Ascending aorta (tissue), 2 donors: ENCODE data around the gene DCC. TPM values are rescaled to one million over a fixed set of nuclear protein-coding genes. Genes with fewer than 3 reads are reported as not detected.

Experiments used
- DNase-seq, 2 donors: peaks; one replicate each; pipeline ENCODE4 v3.0.0-alpha.2; 2019; ENCODE audit warnings: low spot score in 2 of 2
- H3K27ac ChIP-seq, 2 donors: fragments of 200-600 bp; sonication (generic); one replicate each; pipeline ENCODE4 v1.5.1; 2016 to 2017; ENCODE audit warnings: mild to moderate bottlenecking in 1 of 2
- H3K27me3 ChIP-seq: fragments of 200-600 bp; sonication (generic); one replicate; pipeline ENCODE4 v1.5.1; 2017
- H3K36me3 ChIP-seq, 2 donors: fragments of 200-600 bp; sonication (generic); one replicate each; pipeline ENCODE4 v1.5.1; 2016
- H3K4me1 ChIP-seq, 2 donors: fragments of 200-600 bp; sonication (generic); one replicate each; pipeline ENCODE4 v1.5.1; 2016 to 2017; ENCODE audit warnings: mild to moderate bottlenecking in 1 of 2
- H3K4me3 ChIP-seq, 2 donors: fragments of 200-600 bp; sonication (generic); one replicate each; pipeline ENCODE4 v1.5.1; 2016 to 2017; ENCODE audit warnings: mild to moderate bottlenecking in 1 of 2
- H3K9me3 ChIP-seq, 2 donors: fragments of 200-600 bp; sonication (generic); one replicate each; pipeline ENCODE4 v1.5.1; 2016
- intact Hi-C: fragments of 100-400 bp; cut with DNase I; formaldehyde crosslinking; loops from one replicate; pipeline ENCODE4 v1.15.1; 2023
- total RNA-seq: library from RNA; depleted of rRNA; stranded (reverse); fragments of >200 nt; gene quantifications from one replicate; pipeline ENCODE4 v1.1.0, GENCODE V29; 2016
- TF ChIP-seq, protein P1 (sequence below), 3 experiments: fragments of 200-600 bp in 2 of 3; fragments of 450-650 bp in 1 of 3; sonication (generic) in 2 of 3; IDR thresholded peaks; one replicate each; pipeline ENCODE4 v1.5.1; 2016 to 2019; ENCODE audit warnings: antibody characterized with exemption in 3 of 3, mild to moderate bottlenecking in 1 of 3, moderate library complexity in 1 of 3

The DCC gene
- total RNA-seq, 1 donor from 2014 or later: not detected

GRCh38 chr18:52700816-52701215 lies 360.8 kb downstream of the DCC start:
- TF ChIP-seq, protein P1, sequence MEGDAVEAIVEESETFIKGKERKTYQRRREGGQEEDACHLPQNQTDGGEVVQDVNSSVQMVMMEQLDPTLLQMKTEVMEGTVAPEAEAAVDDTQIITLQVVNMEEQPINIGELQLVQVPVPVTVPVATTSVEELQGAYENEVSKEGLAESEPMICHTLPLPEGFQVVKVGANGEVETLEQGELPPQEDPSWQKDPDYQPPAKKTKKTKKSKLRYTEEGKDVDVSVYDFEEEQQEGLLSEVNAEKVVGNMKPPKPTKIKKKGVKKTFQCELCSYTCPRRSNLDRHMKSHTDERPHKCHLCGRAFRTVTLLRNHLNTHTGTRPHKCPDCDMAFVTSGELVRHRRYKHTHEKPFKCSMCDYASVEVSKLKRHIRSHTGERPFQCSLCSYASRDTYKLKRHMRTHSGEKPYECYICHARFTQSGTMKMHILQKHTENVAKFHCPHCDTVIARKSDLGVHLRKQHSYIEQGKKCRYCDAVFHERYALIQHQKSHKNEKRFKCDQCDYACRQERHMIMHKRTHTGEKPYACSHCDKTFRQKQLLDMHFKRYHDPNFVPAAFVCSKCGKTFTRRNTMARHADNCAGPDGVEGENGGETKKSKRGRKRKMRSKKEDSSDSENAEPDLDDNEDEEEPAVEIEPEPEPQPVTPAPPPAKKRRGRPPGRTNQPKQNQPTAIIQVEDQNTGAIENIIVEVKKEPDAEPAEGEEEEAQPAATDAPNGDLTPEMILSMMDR (IDR thresholded peaks at IDR 0.05): no peak

DNA sequence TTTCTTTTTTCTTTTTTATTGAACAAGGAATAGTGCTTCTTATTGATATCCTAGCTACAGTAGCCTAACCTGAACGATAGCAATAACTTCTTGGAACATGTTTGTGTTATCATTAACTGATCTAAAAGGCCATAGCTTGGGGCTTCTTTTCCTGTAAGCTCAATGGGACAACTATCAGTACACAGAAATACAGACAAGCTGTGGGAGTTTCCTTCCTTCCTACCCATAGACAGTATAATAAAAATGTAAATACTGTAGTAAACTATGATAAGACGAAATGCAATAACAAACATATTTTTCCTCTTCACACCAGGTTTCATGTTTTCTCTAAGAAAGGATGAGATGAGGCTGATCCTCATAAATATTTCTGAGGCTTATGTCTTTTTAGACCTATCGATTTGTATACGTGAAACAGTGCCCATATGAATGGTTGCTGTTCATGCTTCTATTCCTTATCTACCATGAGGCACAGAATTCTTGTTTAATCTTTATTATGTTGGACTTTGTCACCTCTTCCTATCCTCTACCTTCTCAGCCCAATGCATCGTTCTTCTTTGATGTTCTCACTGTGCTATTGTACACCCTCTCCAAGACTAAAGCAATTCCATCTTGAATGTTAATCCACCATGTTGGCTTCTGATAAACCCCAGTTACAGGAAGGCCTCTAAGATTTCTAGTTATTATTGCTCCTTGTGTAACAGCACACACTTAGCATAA lies 361.4 kb downstream of the DCC start:
- intact Hi-C loops: no loop called here
- no peak for DNase-seq
- H3K27ac ChIP-seq: no peak overlapping the region
- no peaks in the 10 kb centered on the region for H3K9me3 ChIP-seq
- H3K36me3 ChIP-seq: no peaks in the 10 kb centered on the region
- no peak overlapping the region for H3K4me3 ChIP-seq
- no peaks in the 10 kb centered on the region for H3K27me3 ChIP-seq
- TF ChIP-seq, protein P1 (IDR thresholded peaks at IDR 0.05): no peak
- no peaks in the 10 kb centered on the region for H3K4me1 ChIP-seq

More at GRCh38 chr18:52700816-52701215, 360.8 kb downstream of the DCC start:
- no peak for DNase-seq
- intact Hi-C loops: no loop called here
- Histone ChIP-seq H3K36me3 (no peaks in the 10 kb centered on the region), H3K4me3 (no peak overlapping the region), H3K4me1 (no peaks in the 10 kb centered on the region), H3K27me3 (no peaks in the 10 kb centered on the region), H3K9me3 (no peaks in the 10 kb centered on the region), H3K27ac (no peak overlapping the region)

DNA sequence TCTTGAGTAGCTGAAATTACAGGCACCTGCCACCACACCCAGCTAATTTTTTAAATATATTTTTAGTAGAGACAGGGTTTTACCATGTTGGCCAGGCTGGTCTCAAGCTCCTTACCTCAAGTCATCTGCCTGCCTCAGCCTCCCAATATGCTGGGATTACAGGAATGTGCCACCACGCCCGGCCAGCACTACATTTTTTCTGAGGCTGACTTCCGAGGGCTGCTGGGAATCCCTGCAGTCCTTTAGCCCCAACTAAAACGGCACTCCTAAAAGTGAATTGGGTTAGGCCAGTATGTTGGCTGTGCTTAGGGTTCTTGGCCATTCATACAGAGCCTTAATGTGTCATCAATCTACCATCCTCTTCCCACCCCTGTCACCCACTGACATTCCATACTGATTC lies 375.4 kb downstream of the DCC start:
- Histone ChIP-seq H3K9me3 (no peaks in the 10 kb centered on the region), H3K27ac (no peak overlapping the region), H3K27me3 (no peaks in the 10 kb centered on the region), H3K36me3 (no peaks in the 10 kb centered on the region), H3K4me1 (no peaks in the 10 kb centered on the region), H3K4me3 (no peak overlapping the region)
- intact Hi-C loops: no loop called here
- DNase-seq: no peak
- TF ChIP-seq, protein P1 (IDR thresholded peaks at IDR 0.05): no peak

GRCh38 chr18:52715991-52716390 lies 376.0 kb downstream of the DCC start:
- H3K27me3 ChIP-seq: no peaks in the 10 kb centered on the region
- TF ChIP-seq, protein P1 (IDR thresholded peaks at IDR 0.05): no peak
- no peak overlapping the region for H3K27ac ChIP-seq
- no peaks in the 10 kb centered on the region for H3K9me3 ChIP-seq
- intact Hi-C loops: no loop called here
- H3K4me3 ChIP-seq: no peak overlapping the region
- H3K36me3 ChIP-seq: no peaks in the 10 kb centered on the region
- no peak for DNase-seq
- no peaks in the 10 kb centered on the region for H3K4me1 ChIP-seq

DNA sequence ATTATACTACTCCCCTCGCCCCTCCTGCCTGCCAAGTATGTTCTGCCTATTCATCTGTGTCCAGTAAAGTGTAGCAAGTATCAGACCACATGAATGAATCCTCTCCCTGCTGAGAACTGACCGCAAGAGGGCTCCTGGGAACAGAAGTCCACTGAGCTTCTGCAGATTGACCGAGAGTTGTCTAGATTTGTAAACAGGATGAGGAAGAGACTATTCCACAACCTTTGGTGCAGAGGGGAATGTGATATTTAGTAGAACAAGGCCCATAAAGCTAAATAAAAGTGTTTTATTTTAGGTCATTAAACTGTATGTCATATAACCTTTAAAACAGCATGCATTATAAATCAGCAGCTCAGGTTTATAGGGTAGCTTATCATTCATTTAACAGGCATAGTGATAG lies 377.0 kb downstream of the DCC start:
- no peaks in the 10 kb centered on the region for H3K9me3 ChIP-seq
- TF ChIP-seq, protein P1 (IDR thresholded peaks at IDR 0.05): no peak
- no peaks in the 10 kb centered on the region for H3K36me3 ChIP-seq
- intact Hi-C loops: no loop called here
- no peak for DNase-seq
- H3K4me3 ChIP-seq: no peak overlapping the region
- H3K27me3 ChIP-seq: no peaks in the 10 kb centered on the region
- no peak overlapping the region for H3K27ac ChIP-seq
- H3K4me1 ChIP-seq: no peaks in the 10 kb centered on the region
